AG04450 (cell line): ENCODE measurements around the gene POR. TPM values are rescaled to one million over a fixed set of nuclear protein-coding genes. Genes with fewer than 3 reads are reported as not detected.
A peak's percentile ranks its signal among the peaks of the same experiment; 100 is the strongest.

Experiments
- CTCF ChIA-PET: fragments of 300-600, 350-600 bp; formaldehyde crosslinking; extraction: SDS; loops from one replicate; lab custom pipeline; 2022; ENCODE audit warnings: antibody characterized with exemption, inconsistent platforms; lab: Charles Lee
- POLR2A ChIA-PET: fragments of 350-600 bp; formaldehyde crosslinking; extraction: SDS; loops from one replicate; lab custom pipeline; 2021; ENCODE audit warnings: antibody characterized with exemption, inconsistent platforms; lab: Yijun Ruan, JAX
- DNase-seq: peaks from one replicate; pipeline ENCODE4 v3.0.0-alpha.2; 2011; ENCODE audit warnings: low read depth, low spot score
- H3K27ac ChIP-seq: one replicate; pipeline ENCODE4 v1.5.1; 2012; ENCODE audit warnings: low read depth, low read length, control low read depth
- H3K27me3 ChIP-seq: one replicate; pipeline ENCODE4 v1.6.0; 2012; ENCODE audit warnings: low read length; ENCODE audit not compliant: control insufficient read depth, insufficient read depth
- H3K4me3 ChIP-seq: 2 replicates; pipeline ENCODE4 v1.5.1; 2011; ENCODE audit warnings: mild to moderate bottlenecking, low read depth, low read length, control low read depth
- H3K9me3 ChIP-seq: 2 replicates; pipeline ENCODE4 v1.5.1; 2012; ENCODE audit warnings: low read length; ENCODE audit not compliant: control insufficient read depth, insufficient read depth
- CTCF ChIP-seq: IDR thresholded peaks from 2 replicates; pipeline ENCODE4 v1.5.1; 2011; ENCODE audit warnings: low read depth, low read length, control low read depth, inconsistent platforms
- polyA plus RNA-seq: library from polyadenylated mRNA; depleted of rRNA; stranded (reverse); fragments of >200 nt; gene quantifications from 2 replicates; pipeline ENCODE4 v1.2.3, GENCODE V29; 2011

Gene POR
- polyA plus RNA-seq, 1 experiment, result 39.0 TPM

DNA sequence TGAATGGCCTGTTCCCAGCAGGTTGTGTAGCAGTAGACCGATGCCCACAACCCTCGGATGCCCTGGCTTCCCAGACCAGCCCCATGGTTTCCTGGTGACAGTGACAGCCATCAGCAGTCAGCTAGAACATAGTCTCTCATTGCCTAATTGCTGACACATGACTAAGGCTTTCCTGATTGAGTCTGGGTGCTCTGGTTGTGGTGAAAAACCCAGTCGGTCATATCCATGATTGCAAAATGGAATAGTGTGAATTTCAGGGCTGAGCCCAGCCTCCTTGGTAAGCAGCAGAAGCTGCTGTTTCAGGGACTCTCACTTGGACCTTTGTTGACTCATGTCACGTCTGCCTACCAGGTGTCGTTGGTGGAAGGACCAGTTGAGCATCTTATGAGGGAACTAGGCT, 36.6 kb downstream of the POR start:
- CTCF ChIA-PET, result interaction anchor here (1.3 kb wide), 1 partner anchor 69 kb away, joined by 4 read pairs; no protein-coding TSS in a partner anchor
- POLR2A ChIA-PET, result interaction anchor here (1.7 kb wide), 1 partner anchor 36 kb away, joined by 6 read pairs; no protein-coding TSS in a partner anchor
- Histone ChIP-seq H3K9me3 (no peaks in the 10 kb centered on the region), H3K27ac (peak overlapping the region; percentile 52), H3K27me3 (no peaks in the 10 kb centered on the region), H3K4me3 (no peak overlapping the region)
- DNase-seq, result peak; percentile 13
- no peak for TF ChIP-seq CTCF

DNA sequence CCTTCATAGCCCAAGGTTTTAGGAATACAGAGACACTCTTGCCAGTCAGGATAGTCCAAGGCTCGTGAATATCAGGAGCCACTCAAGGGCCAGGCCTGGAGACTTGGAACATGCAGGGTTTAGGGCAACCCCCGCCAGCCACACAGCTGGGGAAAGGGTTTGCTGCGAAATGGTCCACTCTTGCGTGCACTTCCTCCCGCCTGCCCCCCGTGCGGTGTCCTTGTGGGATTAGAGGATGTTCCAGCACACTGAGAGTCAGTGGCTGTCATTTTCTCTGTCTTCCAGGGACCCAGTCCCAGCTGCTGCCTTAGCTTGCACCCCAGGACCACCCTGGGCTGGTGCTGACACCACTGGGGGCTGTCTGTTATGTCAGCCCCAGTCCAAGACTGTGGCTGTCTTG, 38.5 kb downstream of the POR start:
- no peak overlapping the region for H3K27ac ChIP-seq
- TF ChIP-seq CTCF, result no peak
- DNase-seq, result no peak
- no peaks in the 10 kb centered on the region for H3K9me3 ChIP-seq
- ChIA-PET CTCF (no interaction called here), POLR2A (no interaction called here)
- no peak overlapping the region for H3K4me3 ChIP-seq
- no peaks in the 10 kb centered on the region for H3K27me3 ChIP-seq

- Histone ChIP-seq H3K9me3 (no peaks in the 10 kb centered on the region), H3K27me3 (no peaks in the 10 kb centered on the region), H3K4me3 (no peak overlapping the region), H3K27ac (no peak overlapping the region)
- POLR2A ChIA-PET, result no interaction called here
- no peak for DNase-seq
- CTCF ChIA-PET, result no interaction called here
- TF ChIP-seq CTCF, result no peak
These were observed 39.0 kb downstream of the POR start for GRCh38 chr7:75953931-75954330.

DNA sequence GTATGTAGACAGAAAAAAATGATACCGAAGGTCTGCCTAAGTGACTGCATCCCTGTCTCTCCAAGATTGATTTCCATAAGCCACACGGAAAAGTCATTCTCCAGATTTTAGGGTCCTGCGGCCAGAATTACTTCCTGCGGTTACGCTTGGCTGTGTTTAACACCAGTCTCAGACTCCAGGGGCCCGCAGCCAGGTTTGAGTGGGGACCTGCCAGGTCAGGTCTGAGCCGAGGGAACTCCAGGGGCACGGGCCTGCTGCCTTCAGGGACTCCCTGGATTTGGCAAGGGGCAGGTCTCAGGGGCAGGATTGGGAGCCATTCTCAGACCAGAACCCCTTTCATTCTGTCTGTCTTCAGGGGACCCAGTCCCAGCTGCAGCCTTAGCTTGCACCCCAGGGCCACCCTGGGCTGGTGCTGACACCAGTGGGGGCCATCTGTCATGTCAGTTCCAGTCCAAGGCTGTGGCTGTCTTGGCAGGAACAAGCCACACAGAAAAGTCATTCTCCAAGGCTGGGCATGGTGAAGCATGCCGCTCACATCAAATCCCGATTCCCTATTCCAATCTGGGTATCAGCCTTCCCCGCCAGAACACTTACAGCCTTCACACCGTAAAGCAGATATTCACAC, 40.5 kb downstream of the POR start:
- no peaks in the 10 kb centered on the region for H3K9me3 ChIP-seq
- H3K4me3 ChIP-seq, result no peak overlapping the region
- no peak for DNase-seq
- H3K27me3 ChIP-seq, result no peaks in the 10 kb centered on the region
- TF ChIP-seq CTCF, result no peak
- H3K27ac ChIP-seq, result no peak overlapping the region
- CTCF ChIA-PET, result no interaction called here
- POLR2A ChIA-PET, result no interaction called here

GRCh38 chr7:75957021-75957736, 42.2 kb downstream of the POR start:
- Histone ChIP-seq H3K27me3 (no peaks in the 10 kb centered on the region), H3K27ac (no peak overlapping the region), H3K9me3 (no peaks in the 10 kb centered on the region), H3K4me3 (no peak overlapping the region)
- CTCF ChIA-PET, result interaction anchor here (0.5 kb wide), 1 partner anchor 1552 kb away, joined by 3 read pairs; no protein-coding TSS in a partner anchor
- no peak for DNase-seq
- POLR2A ChIA-PET, result interaction anchor here (0.6 kb wide), 1 partner anchor 34 kb away, joined by 3 read pairs; no protein-coding TSS in a partner anchor
- no peak for TF ChIP-seq CTCF
